Ascending aorta (tissue), 2 donors: Measurements from ENCODE around the gene PPP1R14C. TPM values are rescaled to one million over a fixed set of nuclear protein-coding genes. Genes with fewer than 3 reads are reported as not detected.

Source experiments
- DNase-seq, 2 donors: peaks; one replicate each; pipeline ENCODE4 v3.0.0-alpha.2; 2019; ENCODE audit warnings: low spot score in 2 of 2
- H3K27ac ChIP-seq, 2 donors: fragments of 200-600 bp; sonication (generic); one replicate each; pipeline ENCODE4 v1.5.1; 2016 to 2017; ENCODE audit warnings: mild to moderate bottlenecking in 1 of 2
- H3K27me3 ChIP-seq: fragments of 200-600 bp; sonication (generic); one replicate; pipeline ENCODE4 v1.5.1; 2017
- H3K36me3 ChIP-seq, 2 donors: fragments of 200-600 bp; sonication (generic); one replicate each; pipeline ENCODE4 v1.5.1; 2016
- H3K4me1 ChIP-seq, 2 donors: fragments of 200-600 bp; sonication (generic); one replicate each; pipeline ENCODE4 v1.5.1; 2016 to 2017; ENCODE audit warnings: mild to moderate bottlenecking in 1 of 2
- H3K4me3 ChIP-seq, 2 donors: fragments of 200-600 bp; sonication (generic); one replicate each; pipeline ENCODE4 v1.5.1; 2016 to 2017; ENCODE audit warnings: mild to moderate bottlenecking in 1 of 2
- H3K9me3 ChIP-seq, 2 donors: fragments of 200-600 bp; sonication (generic); one replicate each; pipeline ENCODE4 v1.5.1; 2016
- CTCF ChIP-seq, 3 experiments: fragments of 200-600 bp in 2 of 3; fragments of 450-650 bp in 1 of 3; sonication (generic) in 2 of 3; IDR thresholded peaks; one replicate each; pipeline ENCODE4 v1.5.1; 2016 to 2019; ENCODE audit warnings: antibody characterized with exemption in 3 of 3, mild to moderate bottlenecking in 1 of 3, moderate library complexity in 1 of 3
- intact Hi-C: fragments of 100-400 bp; cut with DNase I; formaldehyde crosslinking; loops from one replicate; pipeline ENCODE4 v1.15.1; 2023
- total RNA-seq: library from RNA; depleted of rRNA; stranded (reverse); fragments of >200 nt; gene quantifications from one replicate; pipeline ENCODE4 v1.1.0, GENCODE V29; 2016

PPP1R14C gene
- total RNA-seq, 1 donor from 2014 or later: not detected

- H3K27ac ChIP-seq: no peak overlapping the region
- H3K27me3 ChIP-seq: no peaks in the 10 kb centered on the region
- H3K36me3 ChIP-seq: no peaks in the 10 kb centered on the region
- no peaks in the 10 kb centered on the region for H3K9me3 ChIP-seq
- H3K4me3 ChIP-seq: no peak overlapping the region
- intact Hi-C loops: no loop called here
- no peaks in the 10 kb centered on the region for H3K4me1 ChIP-seq
- DNase-seq: no peak
- no peak for TF ChIP-seq CTCF (IDR thresholded peaks at IDR 0.05)
Observed at GRCh38 chr6:150209415-150209814, 66.6 kb downstream of the PPP1R14C start.

GRCh38 chr6:150211700-150212511 lies 69.1 kb downstream of the PPP1R14C start:
- Histone ChIP-seq H3K27me3 (no peaks in the 10 kb centered on the region), H3K4me1 (no peaks in the 10 kb centered on the region), H3K9me3 (no peaks in the 10 kb centered on the region), H3K27ac (no peak overlapping the region), H3K4me3 (no peak overlapping the region), H3K36me3 (no peaks in the 10 kb centered on the region)
- DNase-seq: no peak
- TF ChIP-seq CTCF (IDR thresholded peaks at IDR 0.05): no peak
- intact Hi-C loops: no loop called here

GRCh38 chr6:150212778-150213177 lies 69.9 kb downstream of the PPP1R14C start:
- H3K27me3 ChIP-seq: no peaks in the 10 kb centered on the region
- H3K27ac ChIP-seq: no peak overlapping the region
- no peak for TF ChIP-seq CTCF (IDR thresholded peaks at IDR 0.05)
- H3K9me3 ChIP-seq: no peaks in the 10 kb centered on the region
- no peak for DNase-seq
- H3K4me1 ChIP-seq: no peaks in the 10 kb centered on the region
- intact Hi-C loops: no loop called here
- no peak overlapping the region for H3K4me3 ChIP-seq
- H3K36me3 ChIP-seq: no peaks in the 10 kb centered on the region

- no peaks in the 10 kb centered on the region for H3K27me3 ChIP-seq
- H3K4me3 ChIP-seq: no peak overlapping the region
- no peak for TF ChIP-seq CTCF (IDR thresholded peaks at IDR 0.05)
- no peaks in the 10 kb centered on the region for H3K36me3 ChIP-seq
- H3K27ac ChIP-seq: no peak overlapping the region
- no peaks in the 10 kb centered on the region for H3K4me1 ChIP-seq
- intact Hi-C loops: no loop called here
- no peaks in the 10 kb centered on the region for H3K9me3 ChIP-seq
- DNase-seq: no peak
Observed at GRCh38 chr6:150213301-150213700, 70.5 kb downstream of the PPP1R14C start.

- Histone ChIP-seq H3K36me3 (no peaks in the 10 kb centered on the region), H3K4me1 (no peaks in the 10 kb centered on the region), H3K27me3 (no peaks in the 10 kb centered on the region), H3K9me3 (no peaks in the 10 kb centered on the region), H3K4me3 (no peak overlapping the region), H3K27ac (no peak overlapping the region)
- TF ChIP-seq CTCF (IDR thresholded peaks at IDR 0.05): no peak
- DNase-seq: no peak
- intact Hi-C loops: no loop called here
Observed at GRCh38 chr6:150214310-150214709, 71.5 kb downstream of the PPP1R14C start.
